ENCODE measurements around the gene SPRY2.

DNA sequence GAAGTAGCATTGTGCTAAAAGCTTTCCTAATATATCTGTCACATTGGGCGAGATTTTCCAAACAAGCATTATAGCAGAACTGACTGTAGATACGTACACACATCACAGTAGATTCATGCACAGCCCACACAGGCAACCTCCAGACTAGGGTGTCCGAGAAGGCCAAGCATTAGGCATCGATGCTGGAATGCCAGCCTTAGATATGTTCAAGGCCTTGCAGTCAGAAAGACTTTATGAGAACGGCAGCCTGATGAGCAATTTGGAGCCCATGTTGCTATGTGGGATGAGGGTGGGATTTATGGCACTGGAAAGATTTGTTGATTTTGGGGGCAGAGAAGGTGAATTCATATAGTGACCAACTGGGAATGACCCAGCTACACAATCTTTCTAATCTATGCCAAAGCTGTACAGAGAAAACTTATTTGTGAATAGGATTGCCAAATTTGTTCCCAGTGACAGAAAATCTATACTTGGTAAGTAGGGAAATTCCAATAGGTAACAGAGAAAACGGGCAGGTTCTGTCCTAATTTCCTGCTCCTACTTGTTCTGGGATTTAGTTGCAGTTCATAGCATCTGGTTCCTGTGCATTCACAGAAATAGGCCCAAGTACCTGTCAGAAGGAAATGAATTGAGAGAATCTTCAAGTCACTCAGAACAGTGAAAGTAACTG lies 31.0 kb upstream of the SPRY2 start:
- TF ChIP-seq, protein P1, sequence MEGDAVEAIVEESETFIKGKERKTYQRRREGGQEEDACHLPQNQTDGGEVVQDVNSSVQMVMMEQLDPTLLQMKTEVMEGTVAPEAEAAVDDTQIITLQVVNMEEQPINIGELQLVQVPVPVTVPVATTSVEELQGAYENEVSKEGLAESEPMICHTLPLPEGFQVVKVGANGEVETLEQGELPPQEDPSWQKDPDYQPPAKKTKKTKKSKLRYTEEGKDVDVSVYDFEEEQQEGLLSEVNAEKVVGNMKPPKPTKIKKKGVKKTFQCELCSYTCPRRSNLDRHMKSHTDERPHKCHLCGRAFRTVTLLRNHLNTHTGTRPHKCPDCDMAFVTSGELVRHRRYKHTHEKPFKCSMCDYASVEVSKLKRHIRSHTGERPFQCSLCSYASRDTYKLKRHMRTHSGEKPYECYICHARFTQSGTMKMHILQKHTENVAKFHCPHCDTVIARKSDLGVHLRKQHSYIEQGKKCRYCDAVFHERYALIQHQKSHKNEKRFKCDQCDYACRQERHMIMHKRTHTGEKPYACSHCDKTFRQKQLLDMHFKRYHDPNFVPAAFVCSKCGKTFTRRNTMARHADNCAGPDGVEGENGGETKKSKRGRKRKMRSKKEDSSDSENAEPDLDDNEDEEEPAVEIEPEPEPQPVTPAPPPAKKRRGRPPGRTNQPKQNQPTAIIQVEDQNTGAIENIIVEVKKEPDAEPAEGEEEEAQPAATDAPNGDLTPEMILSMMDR (conservative IDR thresholded peaks at IDR 0.05; ENCODE audit: low read depth, low read length): no peak
- no peak for TF ChIP-seq EZH2 (IDR thresholded peaks at IDR 0.05; ENCODE audit: borderline replicate concordance, low read depth, low read length, poor library complexity, severe bottlenecking)
